ENCODE measurements around the gene TSPAN15. TPM values are rescaled to one million over a fixed set of nuclear protein-coding genes. Genes with fewer than 3 reads are reported as not detected.

TSPAN15 gene
- total RNA-seq, 1 experiment from 2014 or later: 7.7 TPM

- H2BK5ac ChIP-seq (ENCODE audit: insufficient read length, low read length): no peak overlapping the region
- H3K79me2 ChIP-seq (ENCODE audit: insufficient read depth, low read length): no peaks in the 10 kb centered on the region
- WGBS (ENCODE audit: extremely low coverage, insufficient read length, low lambda C conversion rate): no CpG with 5 or more reads among the region's 8 CpGs
- H3K9me3 ChIP-seq (ENCODE audit: control insufficient read depth, low read depth, low read length): no peaks in the 10 kb centered on the region
- H3K18ac ChIP-seq (ENCODE audit: insufficient read length, low read depth, low read length): no peak overlapping the region
- H2AFZ ChIP-seq (ENCODE audit: low read length): no peak overlapping the region
- H3K14ac ChIP-seq (ENCODE audit: insufficient read depth, low read length): peak overlapping the region; percentile 46; the same call in 1 of the 2 replicates
- H3K27ac ChIP-seq (ENCODE audit: insufficient read length, low read depth, low read length): no peak overlapping the region
- H3K23ac ChIP-seq (ENCODE audit: insufficient read length, low read depth, low read length): no peak overlapping the region
- H4K8ac ChIP-seq (replicated peaks; ENCODE audit: insufficient read length, low read depth, low read length): no peak overlapping the region
- no peak for DNase-seq
- no peaks in the 10 kb centered on the region for H3K79me1 ChIP-seq (ENCODE audit: insufficient read depth, low read depth, low read length, poor library complexity, severe bottlenecking)
- H2BK12ac ChIP-seq (ENCODE audit: insufficient read length, low read depth, low read length): no peak overlapping the region
- Mint-ChIP-seq H3K4me3 (no peak overlapping the region), H3K4me1 (peaks cover under 1 to 4% of the 10 kb centered on the region in 2 experiments; a peak in 2 of 4 replicates), H3K27me3 (ENCODE audit: low read depth) (peaks cover 8% of the 10 kb centered on the region), H3K36me3 (ENCODE audit: insufficient read depth in 1 of 3, low read depth in 3 of 3) (no peaks in the 10 kb centered on the region), H3K9me3 (no peaks in the 10 kb centered on the region), H3K27ac (no peak overlapping the region)
- H2BK20ac ChIP-seq (ENCODE audit: low read depth, low read length, poor library complexity, severe bottlenecking): no peak overlapping the region
- H2AK5ac ChIP-seq (ENCODE audit: insufficient read length, low read length): no peak overlapping the region
- no peak overlapping the region for H3K4ac ChIP-seq (ENCODE audit: low read depth, low read length)
- H3K4me2 ChIP-seq (ENCODE audit: insufficient read depth, insufficient read length, low read length): no peak overlapping the region
- H3K27me3 ChIP-seq (ENCODE audit: insufficient read depth, low read length): no peaks in the 10 kb centered on the region
- TF ChIP-seq CTCF (conservative IDR thresholded peaks at IDR 0.05): no peak
- H4K5ac ChIP-seq (ENCODE audit: insufficient read length, low read depth, low read length): no peak overlapping the region
- H3K56ac ChIP-seq (ENCODE audit: insufficient read length, low read depth, low read length): no peak overlapping the region
- H2BK120ac ChIP-seq (ENCODE audit: low read depth, low read length, poor library complexity, severe bottlenecking): no peak overlapping the region
- H3K23me2 ChIP-seq (ENCODE audit: insufficient read length, low read depth, low read length, poor library complexity, severe bottlenecking): no peaks in the 10 kb centered on the region
- no peak overlapping the region for H3T11ph ChIP-seq (ENCODE audit: low read length)
- H2BK15ac ChIP-seq (ENCODE audit: low read depth, low read length): no peak overlapping the region
- no peak overlapping the region for H3K9ac ChIP-seq (ENCODE audit: extremely low read depth, insufficient read length, low read length)
- H4K20me1 ChIP-seq (ENCODE audit: control insufficient read depth, insufficient read depth, insufficient read length): no peaks in the 10 kb centered on the region
- no peak overlapping the region for H4K91ac ChIP-seq (ENCODE audit: insufficient read length, low read depth, low read length)
- no peaks in the 10 kb centered on the region for H3K4me1 ChIP-seq (ENCODE audit: insufficient read depth, low read length)
These were observed 33.1 kb upstream of the TSPAN15 start for GRCh38 chr10:69418052-69418752.

All from H9 (cell line).